Measurements from ENCODE around the gene NUDT4. TPM values are rescaled to one million over a fixed set of nuclear protein-coding genes. Genes with fewer than 3 reads are reported as not detected.
"Not testable (repeated sequence)": the region's sequence is repeated elsewhere in the genome, so short reads cannot be mapped to it uniquely, and the experiment has no call there.

Gene NUDT4
- total RNA-seq, 2 experiments from 2014 or later: 26.4 to 32.4 TPM

GRCh38 chr12:93375906-93376305, 1.8 kb upstream of the NUDT4 start:
- no peak for DNase-seq (ENCODE audit: low spot score)
- Histone ChIP-seq H2AFZ (ENCODE audit: low read length) (no peak overlapping the region), H3K79me2 (ENCODE audit: insufficient read depth, low read depth, low read length) (peaks cover 26% of the 10 kb centered on the region), H3K9me3 (ENCODE audit: low read length) (no peaks in the 10 kb centered on the region), H3K27ac (ENCODE audit: low read depth, low read length, poor library complexity, severe bottlenecking) (no peak overlapping the region), H3K9me2 (ENCODE audit: insufficient read depth, low read length) (no peaks in the 10 kb centered on the region), H3K36me3 (ENCODE audit: insufficient read depth, low read length) (no peaks in the 10 kb centered on the region), H3K4me3 (ENCODE audit: low read depth, low read length, poor library complexity, severe bottlenecking) (no peak overlapping the region), H4K20me1 (ENCODE audit: insufficient read depth, low read length) (peaks cover 18% of the 10 kb centered on the region), H3K4me2 (ENCODE audit: low read length) (no peak overlapping the region), H3K4me1 (ENCODE audit: insufficient read depth, low read length, poor library complexity, severe bottlenecking) (peaks cover 15% of the 10 kb centered on the region)
- TF ChIP-seq EZH2phosphoT487 (IDR thresholded peaks at IDR 0.05; ENCODE audit: borderline replicate concordance, low read depth, low read length) (no peak), CTCF (conservative IDR thresholded peaks at IDR 0.05; ENCODE audit: low read length) (no peak)
- intact Hi-C loops (cut with micrococcal nuclease; ENCODE audit: unreplicated experiment): loop anchor here (5.0 kb wide), 1 partner anchor 129 kb away; no protein-coding TSS in a partner anchor
- ChIA-PET CTCF (ENCODE audit: unreplicated experiment) (no interaction called here), POLR2A (interaction anchor here (0.6 to 1.5 kb wide), 2 partner anchors 12 to 389 kb away, joined by 5 to 12 read pairs; no protein-coding TSS in a partner anchor)
- no TSS peak for BruUV-seq (replicated peaks)

- Histone ChIP-seq H3K9me2 (ENCODE audit: insufficient read depth, low read length) (no peaks in the 10 kb centered on the region), H3K79me2 (ENCODE audit: insufficient read depth, low read depth, low read length) (peaks cover 33% of the 10 kb centered on the region), H3K36me3 (ENCODE audit: insufficient read depth, low read length) (peaks cover 4% of the 10 kb centered on the region; the same call in 1 of the 2 replicates), H3K4me2 (ENCODE audit: low read length) (0 out of 2 replicates have a peak overlapping the region, but pooled peaks have one; percentile 67), H3K9me3 (ENCODE audit: low read length) (no peaks in the 10 kb centered on the region), H3K27ac (ENCODE audit: low read depth, low read length, poor library complexity, severe bottlenecking) (no peak overlapping the region), H3K4me1 (ENCODE audit: insufficient read depth, low read length, poor library complexity, severe bottlenecking) (peaks cover 23% of the 10 kb centered on the region), H3K4me3 (ENCODE audit: low read depth, low read length, poor library complexity, severe bottlenecking) (no peak overlapping the region), H2AFZ (ENCODE audit: low read length) (peak overlapping the region; percentile 71; the same call in 1 of the 2 replicates), H4K20me1 (ENCODE audit: insufficient read depth, low read length) (peaks cover 26% of the 10 kb centered on the region)
- DNase-seq (ENCODE audit: low spot score): no peak
- TF ChIP-seq CTCF (conservative IDR thresholded peaks at IDR 0.05; ENCODE audit: low read length): no peak
- no peak for TF ChIP-seq EZH2phosphoT487 (IDR thresholded peaks at IDR 0.05; ENCODE audit: borderline replicate concordance, low read depth, low read length)
- intact Hi-C loops (cut with micrococcal nuclease; ENCODE audit: unreplicated experiment): loop anchor here (5.0 kb wide), 1 partner anchor 129 kb away; no protein-coding TSS in a partner anchor
- CTCF ChIA-PET (ENCODE audit: unreplicated experiment): no interaction called here
- POLR2A ChIA-PET: interaction anchor here (0.7 to 1.5 kb wide), 3 partner anchors 13 to 232 kb away, joined by 4 to 12 read pairs (median 6); no protein-coding TSS in a partner anchor
- BruUV-seq (replicated peaks): no TSS peak
Observed at GRCh38 chr12:93376436-93377251, 1.1 kb upstream of the NUDT4 start.

GRCh38 chr12:93378196-93378997, 672 bp downstream of the NUDT4 start:
- peak overlapping the region; percentile 75 for H3K4me3 ChIP-seq (ENCODE audit: low read depth, low read length, poor library complexity, severe bottlenecking)
- H3K9me2 ChIP-seq (ENCODE audit: insufficient read depth, low read length); H3K36me3 ChIP-seq (ENCODE audit: insufficient read depth, low read length); BruUV-seq (replicated peaks); CTCF ChIA-PET (ENCODE audit: unreplicated experiment); H3K9me3 ChIP-seq (ENCODE audit: low read length): not testable (repeated sequence)
- H4K20me1 ChIP-seq (ENCODE audit: insufficient read depth, low read length): peaks cover 27% of the 10 kb centered on the region
- peak overlapping the region; percentile 71 for H3K27ac ChIP-seq (ENCODE audit: low read depth, low read length, poor library complexity, severe bottlenecking)
- DNase-seq (ENCODE audit: low spot score): peak; percentile 80
- H3K79me2 ChIP-seq (ENCODE audit: insufficient read depth, low read depth, low read length): peaks cover 51% of the 10 kb centered on the region
- intact Hi-C loops (cut with micrococcal nuclease; ENCODE audit: unreplicated experiment): loop anchor here (2.0 to 5.0 kb wide), 2 partner anchors 131 to 450 kb away; partner anchors contain the start of gene EEA1
- H3K4me2 ChIP-seq (ENCODE audit: low read length): peak overlapping the region; percentile 78
- peaks cover 23% of the 10 kb centered on the region for H3K4me1 ChIP-seq (ENCODE audit: insufficient read depth, low read length, poor library complexity, severe bottlenecking)
- peak overlapping the region; percentile 9; the same call in 1 of the 2 replicates for H2AFZ ChIP-seq (ENCODE audit: low read length)
- POLR2A ChIA-PET: interaction anchor here (1.0 kb wide), 1 partner anchor 400 kb away, joined by 3 read pairs; no protein-coding TSS in a partner anchor
